ENCODE results near the gene TGFBR3.

The TGFBR3 gene

DNA sequence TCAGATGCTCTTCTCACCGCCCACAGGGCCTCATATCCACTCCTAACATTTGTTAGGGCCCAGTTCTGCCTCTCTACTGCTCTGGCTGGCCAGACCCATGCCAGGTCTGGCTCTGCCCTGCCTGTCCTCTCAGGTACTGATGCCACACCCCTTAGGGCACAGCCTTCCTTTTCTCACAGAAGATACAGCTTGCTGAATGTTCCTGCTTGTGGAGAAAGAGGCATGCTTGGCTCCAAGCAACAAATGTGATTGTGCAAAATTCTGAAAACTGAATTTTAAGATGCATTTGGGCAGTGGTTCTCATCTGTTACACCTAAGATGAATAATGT lies 178.1 kb downstream of the TGFBR3 start:
- H3K4me3 ChIP-seq (ENCODE audit: low read length), result no peak overlapping the region
- no peaks in the 10 kb centered on the region for H3K27me3 ChIP-seq (ENCODE audit: insufficient read depth, low read length)
- no peaks in the 10 kb centered on the region for H3K9me3 ChIP-seq (ENCODE audit: low read length)
- peaks cover 10% of the 10 kb centered on the region for H3K4me1 ChIP-seq (ENCODE audit: insufficient read depth, low read length)
- no peaks in the 10 kb centered on the region for H3K36me3 ChIP-seq (ENCODE audit: insufficient read depth, low read length)
- no peak overlapping the region for H2AFZ ChIP-seq (ENCODE audit: low read depth, low read length)

DNA sequence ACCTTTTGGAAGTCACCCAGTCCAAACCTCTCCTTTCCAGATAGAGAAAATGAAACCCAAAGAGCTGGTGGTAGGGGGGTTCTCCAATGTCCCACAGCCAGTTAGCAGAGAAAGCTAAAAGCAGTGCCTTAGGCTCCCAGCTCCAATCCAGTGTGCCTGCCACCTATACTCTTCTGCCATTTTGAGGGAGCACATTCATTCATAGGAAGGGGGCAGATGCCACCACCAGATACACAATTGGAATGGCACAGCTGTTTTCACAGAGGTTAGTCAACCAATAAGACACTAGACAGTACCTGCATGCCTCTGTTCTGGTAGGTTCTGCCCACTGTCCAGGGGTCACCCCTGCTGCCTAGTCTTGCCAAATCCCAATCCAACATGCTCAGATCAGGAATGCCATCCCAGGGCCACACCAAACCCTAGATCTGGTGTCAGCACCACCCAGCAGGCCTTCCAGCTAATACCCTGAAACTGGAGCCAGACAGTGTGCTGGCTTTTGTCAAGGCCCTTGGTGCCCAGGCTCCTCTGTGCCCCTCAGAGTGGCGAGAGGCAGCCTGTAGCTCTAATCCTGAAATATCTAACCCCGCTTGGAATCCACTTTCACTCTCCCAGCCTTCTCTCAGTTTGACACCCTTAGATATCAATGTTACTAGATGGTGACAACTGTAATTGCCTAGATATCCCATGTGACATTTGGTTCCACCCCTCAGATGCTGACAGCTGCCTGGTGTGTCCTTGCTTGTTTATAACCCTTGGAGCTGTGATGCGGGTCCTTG lies 178.6 kb downstream of the TGFBR3 start:
- Histone ChIP-seq H3K27me3 (ENCODE audit: insufficient read depth, low read length) (no peaks in the 10 kb centered on the region), H3K9me3 (ENCODE audit: low read length) (no peaks in the 10 kb centered on the region), H3K36me3 (ENCODE audit: insufficient read depth, low read length) (no peaks in the 10 kb centered on the region), H2AFZ (ENCODE audit: low read depth, low read length) (no peak overlapping the region), H3K4me1 (ENCODE audit: insufficient read depth, low read length) (peaks cover 10% of the 10 kb centered on the region), H3K4me3 (ENCODE audit: low read length) (no peak overlapping the region)

DNA sequence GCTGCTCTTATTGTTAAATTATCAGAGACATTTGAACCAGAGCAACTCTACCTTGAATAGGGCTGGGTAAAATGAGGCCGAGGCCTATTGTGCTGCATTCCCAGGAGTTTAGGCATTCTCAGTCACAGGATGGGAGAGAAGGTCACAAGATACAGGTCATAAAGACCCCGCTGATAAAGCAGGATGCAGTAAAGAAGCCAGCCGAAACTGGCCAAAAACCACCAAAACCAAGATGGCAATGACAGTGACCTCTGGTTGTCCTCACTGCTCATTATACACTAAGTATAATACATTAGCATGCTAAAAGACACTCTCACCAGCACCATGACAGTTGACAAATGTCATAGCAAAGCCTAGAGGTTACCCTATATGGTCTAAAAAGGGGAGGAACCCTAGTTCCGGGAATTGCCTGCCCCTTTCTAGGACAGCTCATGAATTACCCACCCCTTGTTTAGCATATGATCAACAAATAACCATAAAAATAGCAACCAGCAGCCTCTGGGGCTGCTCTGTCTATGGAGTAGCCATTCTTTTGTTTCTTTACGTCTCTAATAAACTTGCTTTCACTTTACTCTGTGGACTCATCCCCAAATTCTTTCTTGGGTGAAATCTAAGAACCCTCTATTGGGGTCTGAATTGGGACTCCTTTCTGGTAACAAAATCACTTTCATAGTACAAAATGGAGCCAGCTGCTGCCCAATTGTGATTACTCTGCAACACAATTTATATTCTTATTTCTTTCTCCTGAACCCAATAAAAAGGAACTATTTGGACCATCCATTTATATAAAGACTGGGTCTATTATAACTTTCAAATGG lies 179.6 kb downstream of the TGFBR3 start:
- Histone ChIP-seq H3K4me1 (ENCODE audit: insufficient read depth, low read length) (peaks cover 10% of the 10 kb centered on the region), H2AFZ (ENCODE audit: low read depth, low read length) (no peak overlapping the region), H3K4me3 (ENCODE audit: low read length) (no peak overlapping the region), H3K36me3 (ENCODE audit: insufficient read depth, low read length) (no peaks in the 10 kb centered on the region), H3K9me3 (ENCODE audit: low read length) (no peaks in the 10 kb centered on the region), H3K27me3 (ENCODE audit: insufficient read depth, low read length) (no peaks in the 10 kb centered on the region)

DNA sequence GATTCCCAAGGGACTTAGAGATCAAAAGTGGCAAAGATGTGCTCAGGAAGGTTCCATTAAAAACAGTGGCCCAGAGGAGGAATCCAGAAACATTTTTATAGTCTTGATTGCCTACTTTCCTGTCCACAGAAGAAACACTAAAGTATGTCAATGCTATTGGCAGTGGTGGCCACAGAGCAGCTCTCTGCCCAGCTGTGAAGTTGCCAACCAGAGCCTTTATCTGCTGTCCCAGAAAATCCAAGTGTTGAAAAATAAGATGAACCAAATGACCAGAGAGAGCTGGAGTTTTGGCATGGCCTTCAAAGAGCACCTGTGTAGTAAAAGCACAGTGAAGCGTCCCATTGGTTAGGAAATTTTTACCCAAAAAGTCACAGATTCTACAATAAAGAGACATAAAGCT lies 181.2 kb downstream of the TGFBR3 start:
- Histone ChIP-seq H3K4me3 (ENCODE audit: low read length) (no peak overlapping the region), H3K27me3 (ENCODE audit: insufficient read depth, low read length) (no peaks in the 10 kb centered on the region), H3K36me3 (ENCODE audit: insufficient read depth, low read length) (no peaks in the 10 kb centered on the region), H2AFZ (ENCODE audit: low read depth, low read length) (no peak overlapping the region), H3K4me1 (ENCODE audit: insufficient read depth, low read length) (peaks cover 10% of the 10 kb centered on the region), H3K9me3 (ENCODE audit: low read length) (no peaks in the 10 kb centered on the region)

DNA sequence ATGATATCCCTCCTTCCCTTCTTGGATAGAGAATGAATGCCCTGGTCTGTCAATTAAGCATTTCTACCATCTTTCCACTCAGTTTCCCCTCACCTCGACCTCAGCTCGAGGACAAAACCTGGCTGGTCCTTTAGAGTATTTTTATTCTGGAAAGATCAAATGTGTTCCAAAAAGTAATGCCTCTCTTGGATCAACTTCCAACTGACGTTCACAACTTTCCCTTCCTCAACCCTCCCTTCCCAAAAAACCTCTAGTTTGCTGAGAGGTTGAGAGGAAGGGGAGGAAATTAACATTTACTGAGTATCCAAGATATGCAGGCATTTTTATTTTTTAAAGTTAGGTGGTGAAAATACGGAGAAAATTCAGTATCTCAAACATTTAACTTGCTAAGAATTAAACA lies 182.9 kb downstream of the TGFBR3 start:
- Histone ChIP-seq H3K36me3 (ENCODE audit: insufficient read depth, low read length) (no peaks in the 10 kb centered on the region), H2AFZ (ENCODE audit: low read depth, low read length) (no peak overlapping the region), H3K4me1 (ENCODE audit: insufficient read depth, low read length) (peaks cover 10% of the 10 kb centered on the region), H3K27me3 (ENCODE audit: insufficient read depth, low read length) (no peaks in the 10 kb centered on the region), H3K9me3 (ENCODE audit: low read length) (no peaks in the 10 kb centered on the region), H3K4me3 (ENCODE audit: low read length) (no peak overlapping the region)

DNA sequence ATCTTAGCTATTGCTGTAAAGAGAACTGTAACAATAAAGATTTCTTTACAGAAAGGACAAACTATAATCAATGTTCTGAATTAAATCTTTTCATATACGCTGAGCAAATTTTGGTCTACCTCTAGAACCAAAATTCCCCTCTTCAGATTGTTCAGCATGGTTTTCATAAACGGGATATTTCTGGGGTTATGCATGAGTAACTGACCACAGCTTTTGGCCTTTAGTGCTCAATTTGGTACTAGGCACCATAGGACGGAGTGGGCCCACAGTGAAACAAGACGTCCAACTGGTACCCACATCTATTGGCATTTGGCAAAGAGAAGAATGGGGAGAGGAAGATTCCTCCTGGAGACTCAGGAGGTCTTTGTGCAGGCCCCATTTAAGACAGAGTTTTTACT lies 184.5 kb downstream of the TGFBR3 start:
- H3K36me3 ChIP-seq (ENCODE audit: insufficient read depth, low read length), result no peaks in the 10 kb centered on the region
- H2AFZ ChIP-seq (ENCODE audit: low read depth, low read length), result no peak overlapping the region
- peaks cover 17% of the 10 kb centered on the region for H3K4me1 ChIP-seq (ENCODE audit: insufficient read depth, low read length)
- no peaks in the 10 kb centered on the region for H3K27me3 ChIP-seq (ENCODE audit: insufficient read depth, low read length)
- H3K9me3 ChIP-seq (ENCODE audit: low read length), result no peaks in the 10 kb centered on the region
- no peak overlapping the region for H3K4me3 ChIP-seq (ENCODE audit: low read length)

DNA sequence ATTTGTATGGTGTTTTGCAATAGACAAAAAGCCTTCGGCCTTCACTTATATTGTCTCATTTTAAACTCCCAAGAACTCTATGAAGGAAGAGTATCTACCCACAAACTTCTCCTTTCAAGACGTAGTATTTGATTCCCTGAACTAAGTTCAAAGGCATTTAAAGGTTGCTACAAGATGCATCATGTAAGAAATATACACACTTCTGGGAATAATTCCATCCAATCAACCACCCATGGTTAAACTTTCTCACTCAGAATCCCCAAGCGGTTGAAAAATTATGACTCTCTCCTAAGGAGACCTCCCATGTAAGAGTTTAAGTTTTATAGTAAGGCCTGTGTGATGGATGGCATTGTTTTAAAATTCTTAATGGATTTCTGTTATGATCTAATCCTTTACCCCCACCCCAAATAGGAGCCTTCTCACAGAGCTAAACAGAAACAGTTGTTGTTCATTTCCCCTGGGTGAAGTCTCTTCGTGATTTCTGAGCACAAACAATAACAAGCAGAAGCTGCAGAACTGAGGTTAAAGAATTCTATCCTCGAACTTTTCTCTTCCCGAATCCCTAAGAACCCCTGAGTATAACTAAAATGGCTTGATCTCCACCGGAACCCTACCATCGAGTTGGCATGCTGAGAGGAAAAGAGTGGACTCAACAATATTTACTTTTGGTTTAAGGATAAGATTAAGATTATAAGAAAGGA lies 185.0 kb downstream of the TGFBR3 start:
- peaks cover 14% of the 10 kb centered on the region for H3K4me1 ChIP-seq (ENCODE audit: insufficient read depth, low read length)
- H3K36me3 ChIP-seq (ENCODE audit: insufficient read depth, low read length), result no peaks in the 10 kb centered on the region
- H3K27me3 ChIP-seq (ENCODE audit: insufficient read depth, low read length), result no peaks in the 10 kb centered on the region
- H3K9me3 ChIP-seq (ENCODE audit: low read length), result no peaks in the 10 kb centered on the region
- no peak overlapping the region for H3K4me3 ChIP-seq (ENCODE audit: low read length)
- no peak overlapping the region for H2AFZ ChIP-seq (ENCODE audit: low read depth, low read length)

DNA sequence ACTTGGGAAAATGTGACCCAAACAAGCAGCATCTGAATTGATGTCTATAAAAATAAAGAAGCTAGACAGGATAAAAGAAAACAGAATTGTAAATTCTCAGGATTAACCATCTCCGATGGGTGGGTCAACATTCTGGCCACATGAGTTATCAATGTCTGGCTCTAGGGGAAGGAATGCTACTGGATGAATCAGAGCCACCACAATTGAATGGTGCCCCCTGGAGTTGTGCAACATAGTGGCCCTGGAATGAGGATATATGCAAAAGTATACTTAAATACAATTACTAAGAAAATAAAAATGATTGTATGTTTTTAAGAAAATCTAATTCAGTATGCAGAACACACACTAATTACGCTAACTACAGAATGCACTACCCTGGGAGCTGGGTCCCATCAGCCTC lies 185.6 kb downstream of the TGFBR3 start:
- no peaks in the 10 kb centered on the region for H3K27me3 ChIP-seq (ENCODE audit: insufficient read depth, low read length)
- H3K36me3 ChIP-seq (ENCODE audit: insufficient read depth, low read length), result no peaks in the 10 kb centered on the region
- H3K4me1 ChIP-seq (ENCODE audit: insufficient read depth, low read length), result peaks cover 11% of the 10 kb centered on the region
- H3K4me3 ChIP-seq (ENCODE audit: low read length), result no peak overlapping the region
- no peaks in the 10 kb centered on the region for H3K9me3 ChIP-seq (ENCODE audit: low read length)
- H2AFZ ChIP-seq (ENCODE audit: low read depth, low read length), result no peak overlapping the region

DNA sequence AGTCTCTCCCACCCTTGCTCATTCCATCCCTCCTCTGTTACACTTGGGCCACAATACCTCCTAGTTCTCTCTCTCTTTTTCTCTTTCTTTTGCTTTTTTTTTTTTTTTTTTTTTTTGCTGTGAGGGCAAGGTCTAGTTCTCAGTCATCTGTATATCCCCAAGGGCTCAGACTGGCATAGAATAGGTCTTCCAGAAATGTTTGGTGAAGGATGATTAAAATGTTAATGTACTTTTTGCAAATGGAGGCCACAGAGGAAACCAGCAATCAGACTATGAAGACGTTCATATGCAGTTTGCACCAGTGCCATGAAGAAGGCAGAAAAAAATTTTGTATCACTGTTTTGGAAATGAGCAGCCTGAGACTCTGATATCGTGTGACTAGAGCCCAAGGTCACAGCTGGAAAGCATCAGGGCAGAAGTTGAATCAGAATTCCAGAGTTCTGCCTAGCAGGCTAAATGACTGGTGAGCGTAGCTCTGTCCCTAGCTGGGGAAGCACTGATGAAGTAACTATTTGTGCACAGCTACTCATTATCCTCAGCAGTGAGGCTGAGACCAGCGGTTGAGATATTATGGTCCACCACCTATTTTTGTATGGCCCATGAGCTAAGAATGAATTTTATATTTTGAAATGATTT lies 186.5 kb downstream of the TGFBR3 start:
- no peak overlapping the region for H2AFZ ChIP-seq (ENCODE audit: low read depth, low read length)
- peaks cover 11% of the 10 kb centered on the region for H3K4me1 ChIP-seq (ENCODE audit: insufficient read depth, low read length)
- H3K36me3 ChIP-seq (ENCODE audit: insufficient read depth, low read length), result no peaks in the 10 kb centered on the region
- H3K9me3 ChIP-seq (ENCODE audit: low read length), result no peaks in the 10 kb centered on the region
- no peak overlapping the region for H3K4me3 ChIP-seq (ENCODE audit: low read length)
- H3K27me3 ChIP-seq (ENCODE audit: insufficient read depth, low read length), result no peaks in the 10 kb centered on the region

DNA sequence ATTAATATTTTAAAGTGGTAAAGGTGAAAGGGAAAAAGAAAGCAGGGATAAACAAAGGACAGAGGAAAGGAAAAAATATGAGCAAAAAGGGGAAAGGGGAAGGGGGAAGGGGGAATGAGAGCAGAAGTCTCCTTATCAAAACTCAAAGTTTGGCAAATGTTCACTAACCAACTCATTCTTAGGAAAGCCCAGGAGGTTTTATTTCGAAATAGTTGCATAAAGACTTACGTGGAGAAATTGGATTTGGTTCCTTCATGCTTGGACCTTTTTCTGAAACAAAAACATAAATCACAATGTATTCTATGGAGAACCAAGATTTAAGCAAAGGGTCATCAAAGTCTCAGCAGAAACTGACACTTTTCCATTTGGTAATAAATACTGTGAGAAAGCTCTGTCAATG lies 188.1 kb downstream of the TGFBR3 start:
- no peaks in the 10 kb centered on the region for H3K36me3 ChIP-seq (ENCODE audit: insufficient read depth, low read length)
- H3K9me3 ChIP-seq (ENCODE audit: low read length), result no peaks in the 10 kb centered on the region
- H3K4me1 ChIP-seq (ENCODE audit: insufficient read depth, low read length), result peaks cover 11% of the 10 kb centered on the region
- H2AFZ ChIP-seq (ENCODE audit: low read depth, low read length), result no peak overlapping the region
- no peak overlapping the region for H3K4me3 ChIP-seq (ENCODE audit: low read length)
- H3K27me3 ChIP-seq (ENCODE audit: insufficient read depth, low read length), result no peaks in the 10 kb centered on the region

DNA sequence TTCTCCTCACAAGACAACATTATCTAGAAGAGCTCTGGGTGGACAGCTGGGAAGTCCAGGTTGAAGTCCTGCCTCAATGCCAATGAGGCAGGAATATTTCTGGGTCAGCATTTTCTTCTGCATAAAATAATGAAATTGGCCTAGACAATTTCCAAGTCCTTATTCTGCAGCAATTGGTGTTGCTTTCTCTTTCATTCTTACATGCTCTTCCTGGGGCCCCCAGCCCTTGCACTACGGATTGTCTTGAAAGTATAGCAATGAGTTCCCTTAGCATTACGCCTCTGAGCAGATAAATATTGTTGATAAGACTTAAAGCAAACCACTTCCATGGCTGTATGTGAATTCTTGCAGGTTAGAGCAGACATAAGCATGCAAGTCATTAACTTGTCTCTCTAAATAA lies 188.5 kb downstream of the TGFBR3 start:
- Histone ChIP-seq H3K36me3 (ENCODE audit: insufficient read depth, low read length) (no peaks in the 10 kb centered on the region), H3K4me3 (ENCODE audit: low read length) (no peak overlapping the region), H2AFZ (ENCODE audit: low read depth, low read length) (no peak overlapping the region), H3K4me1 (ENCODE audit: insufficient read depth, low read length) (peaks cover 11% of the 10 kb centered on the region), H3K27me3 (ENCODE audit: insufficient read depth, low read length) (no peaks in the 10 kb centered on the region), H3K9me3 (ENCODE audit: low read length) (no peaks in the 10 kb centered on the region)

DNA sequence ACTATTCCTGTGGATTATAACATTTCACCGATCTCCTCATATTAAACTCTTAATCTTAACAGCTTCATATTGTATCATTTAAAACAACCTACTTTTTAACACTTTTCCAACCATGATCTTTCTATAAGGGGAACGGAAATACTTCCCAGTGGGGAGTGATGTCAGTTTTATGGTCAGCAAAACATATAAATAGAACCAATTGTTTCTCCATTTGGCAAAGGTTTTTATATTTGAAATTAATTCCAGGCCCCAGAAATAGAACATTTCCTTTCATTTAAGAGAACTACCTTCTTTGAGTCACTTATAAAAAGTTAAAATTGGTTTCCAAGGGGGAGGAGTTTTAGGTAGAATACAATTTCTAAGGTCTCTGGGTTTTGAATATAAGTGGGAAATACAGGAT lies 189.6 kb downstream of the TGFBR3 start:
- Histone ChIP-seq H3K27me3 (ENCODE audit: insufficient read depth, low read length) (no peaks in the 10 kb centered on the region), H3K4me1 (ENCODE audit: insufficient read depth, low read length) (peaks cover 11% of the 10 kb centered on the region), H3K4me3 (ENCODE audit: low read length) (no peak overlapping the region), H2AFZ (ENCODE audit: low read depth, low read length) (no peak overlapping the region), H3K36me3 (ENCODE audit: insufficient read depth, low read length) (no peaks in the 10 kb centered on the region), H3K9me3 (ENCODE audit: low read length) (no peaks in the 10 kb centered on the region)

DNA sequence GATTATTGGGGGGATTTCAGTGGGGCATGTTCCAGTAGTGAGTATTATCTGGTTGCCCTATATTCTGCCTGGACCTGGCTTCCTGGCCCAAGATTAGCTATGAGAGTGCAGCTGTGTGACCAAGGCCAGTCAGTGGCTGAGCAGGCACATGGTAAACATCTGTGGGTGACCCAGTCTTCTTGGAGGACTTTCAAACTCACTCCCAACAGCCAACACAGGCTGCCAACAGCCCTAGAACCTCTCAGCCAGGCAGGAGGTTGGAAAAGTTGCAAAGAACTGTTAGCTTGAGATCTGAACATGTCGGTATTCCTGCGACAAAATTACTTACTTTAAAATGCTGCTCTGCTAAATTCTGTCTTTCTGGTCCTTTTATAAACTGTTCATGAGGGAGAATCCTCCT lies 192.4 kb downstream of the TGFBR3 start:
- H3K4me1 ChIP-seq (ENCODE audit: insufficient read depth, low read length), result peaks cover 25% of the 10 kb centered on the region
- no peak overlapping the region for H3K4me3 ChIP-seq (ENCODE audit: low read length)
- H3K36me3 ChIP-seq (ENCODE audit: insufficient read depth, low read length), result no peaks in the 10 kb centered on the region
- no peaks in the 10 kb centered on the region for H3K27me3 ChIP-seq (ENCODE audit: insufficient read depth, low read length)
- H2AFZ ChIP-seq (ENCODE audit: low read depth, low read length), result no peak overlapping the region
- no peaks in the 10 kb centered on the region for H3K9me3 ChIP-seq (ENCODE audit: low read length)
